HPDE6-E6E7 (cell line): ENCODE results near the gene ADAM30.
A peak's percentile ranks its signal among the peaks of the same experiment; 100 is the strongest.

ENCODE experiments used
- DNase-seq: peaks from one replicate; pipeline ENCODE4 v3.0.0; 2011; ENCODE audit warnings: missing footprints; ENCODE audit errors: extremely low spot score

Gene ADAM30

GRCh38 chr1:119908661-119909060 is 12.3 kb upstream of the ADAM30 start:
- no peak for DNase-seq

DNA sequence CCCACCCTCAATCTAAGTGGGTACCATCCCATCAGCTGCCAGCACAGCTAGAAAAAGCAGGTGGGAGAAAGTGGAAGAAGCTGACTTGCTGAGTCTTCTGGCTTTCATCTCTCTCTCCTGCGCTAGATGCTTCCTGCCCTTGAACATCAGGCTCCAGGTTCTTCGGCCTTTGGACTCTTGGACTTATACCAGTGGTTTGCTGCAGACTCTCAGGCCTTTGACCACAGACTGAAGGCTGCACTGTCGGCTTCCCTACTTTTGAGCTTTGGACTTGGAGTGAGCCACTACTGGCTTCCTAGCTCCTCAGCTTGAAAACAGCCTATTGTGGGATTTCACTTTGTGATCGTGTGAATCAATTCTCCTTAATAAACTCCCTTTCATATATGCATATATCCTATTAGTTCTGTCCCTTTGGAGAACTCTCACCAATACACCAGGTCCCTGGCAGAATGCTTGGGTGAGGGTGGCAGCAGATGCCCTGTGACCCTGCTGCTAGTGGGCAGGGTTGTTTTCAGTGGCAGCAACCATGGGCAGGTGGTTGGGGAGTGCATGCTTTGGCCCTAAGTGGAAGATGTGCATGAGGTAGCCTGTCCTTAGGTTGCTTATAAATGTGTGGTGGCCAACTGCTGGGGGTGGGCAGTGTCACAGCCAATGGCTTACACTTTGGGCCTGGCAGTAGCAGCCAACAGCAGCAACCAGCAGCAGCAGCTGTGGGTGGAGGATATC is 10.8 kb upstream of the ADAM30 start:
- no peak for DNase-seq

DNA sequence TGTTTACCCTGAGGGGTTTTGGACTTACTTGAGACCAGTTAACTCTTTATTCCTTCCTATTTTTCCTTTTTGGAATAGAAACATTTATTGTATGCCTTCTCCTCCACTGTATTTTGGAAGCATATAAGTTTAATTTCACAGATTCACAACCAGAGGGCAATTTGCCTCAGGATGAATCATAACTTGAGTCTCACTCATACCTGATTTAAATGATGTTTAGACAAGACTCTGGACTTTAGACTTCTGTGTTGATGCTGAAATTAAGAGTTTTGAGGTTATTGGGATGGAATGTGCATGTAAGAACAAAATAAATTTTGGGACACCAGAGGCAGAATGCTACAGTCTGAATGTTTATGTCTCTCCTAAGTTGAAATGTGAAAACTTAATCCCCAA is 7.1 kb upstream of the ADAM30 start:
- DNase-seq, result no peak

DNA sequence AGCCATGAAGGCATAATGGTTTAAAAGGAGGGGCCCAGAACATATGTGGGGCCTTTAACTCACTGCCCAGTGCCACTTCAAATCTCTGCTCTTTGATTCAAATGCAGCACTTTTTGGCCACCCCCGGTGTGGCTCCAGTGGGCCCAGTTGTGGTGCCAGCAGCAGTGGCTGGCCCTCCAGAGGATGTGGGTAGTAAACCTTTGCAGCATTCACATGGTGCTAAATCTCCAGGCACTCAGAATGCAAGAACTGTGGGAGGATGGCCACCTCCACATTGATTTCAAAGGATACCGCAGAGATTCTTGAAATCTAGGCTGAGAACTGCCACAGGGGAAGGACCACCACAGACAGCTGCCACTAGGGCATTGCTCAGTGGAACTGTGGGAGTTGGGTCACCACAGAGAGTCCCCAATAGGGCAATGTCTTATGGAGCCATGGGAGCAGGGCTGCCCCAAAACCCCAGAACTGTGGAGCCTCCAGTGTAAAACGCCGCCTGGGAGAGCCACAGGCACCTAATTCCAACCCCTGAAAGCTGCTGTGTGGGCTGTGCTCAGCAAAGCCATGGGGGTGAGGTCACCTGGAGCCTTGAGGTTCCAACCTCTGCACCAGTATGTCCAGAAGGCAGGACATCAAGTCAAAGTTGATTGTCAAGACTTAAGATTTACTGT is 6.6 kb upstream of the ADAM30 start:
- no peak for DNase-seq

- DNase-seq, result no peak
These were observed 2.8 kb upstream of the ADAM30 start for GRCh38 chr1:119898981-119899720.

DNA sequence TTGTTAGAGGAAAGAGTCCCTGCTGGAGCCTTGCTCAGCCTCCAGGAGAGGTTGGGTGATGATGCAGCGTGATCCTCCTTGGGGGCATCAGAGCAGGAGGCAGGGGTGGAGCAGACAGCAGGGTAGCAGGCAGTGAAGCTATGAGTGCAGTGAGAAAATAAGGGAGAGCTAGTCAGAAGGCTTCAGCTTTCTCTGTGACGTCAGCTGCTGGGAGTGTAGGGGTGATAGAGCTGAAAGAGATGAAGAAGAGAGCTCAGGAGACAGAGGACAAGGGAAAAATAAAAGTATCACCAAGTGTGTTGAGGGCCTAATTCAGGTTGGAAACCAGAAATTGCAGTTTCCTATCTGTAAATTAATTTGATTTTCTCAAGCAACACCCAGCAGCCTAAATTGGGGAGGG is 2.2 kb upstream of the ADAM30 start:
- no peak for DNase-seq

DNA sequence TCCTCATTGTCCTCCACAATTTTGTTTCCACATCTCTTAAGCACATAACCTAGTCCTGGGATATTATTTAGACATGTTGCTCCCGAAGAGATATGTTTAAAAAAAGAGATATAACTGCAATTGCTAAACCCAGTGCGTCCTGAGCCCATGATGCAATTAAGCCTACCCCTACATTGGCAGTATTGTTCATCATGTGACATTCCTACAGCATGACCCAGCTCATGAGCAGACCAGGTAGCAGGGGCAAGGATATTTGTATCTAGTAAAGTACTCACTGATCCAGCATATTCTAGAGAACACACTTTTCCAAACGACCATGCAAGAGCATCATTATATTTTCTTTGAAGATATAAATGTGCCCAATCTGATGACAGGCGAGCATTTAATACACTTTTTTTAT is 1.2 kb downstream of the ADAM30 start:
- DNase-seq, result no peak

DNA sequence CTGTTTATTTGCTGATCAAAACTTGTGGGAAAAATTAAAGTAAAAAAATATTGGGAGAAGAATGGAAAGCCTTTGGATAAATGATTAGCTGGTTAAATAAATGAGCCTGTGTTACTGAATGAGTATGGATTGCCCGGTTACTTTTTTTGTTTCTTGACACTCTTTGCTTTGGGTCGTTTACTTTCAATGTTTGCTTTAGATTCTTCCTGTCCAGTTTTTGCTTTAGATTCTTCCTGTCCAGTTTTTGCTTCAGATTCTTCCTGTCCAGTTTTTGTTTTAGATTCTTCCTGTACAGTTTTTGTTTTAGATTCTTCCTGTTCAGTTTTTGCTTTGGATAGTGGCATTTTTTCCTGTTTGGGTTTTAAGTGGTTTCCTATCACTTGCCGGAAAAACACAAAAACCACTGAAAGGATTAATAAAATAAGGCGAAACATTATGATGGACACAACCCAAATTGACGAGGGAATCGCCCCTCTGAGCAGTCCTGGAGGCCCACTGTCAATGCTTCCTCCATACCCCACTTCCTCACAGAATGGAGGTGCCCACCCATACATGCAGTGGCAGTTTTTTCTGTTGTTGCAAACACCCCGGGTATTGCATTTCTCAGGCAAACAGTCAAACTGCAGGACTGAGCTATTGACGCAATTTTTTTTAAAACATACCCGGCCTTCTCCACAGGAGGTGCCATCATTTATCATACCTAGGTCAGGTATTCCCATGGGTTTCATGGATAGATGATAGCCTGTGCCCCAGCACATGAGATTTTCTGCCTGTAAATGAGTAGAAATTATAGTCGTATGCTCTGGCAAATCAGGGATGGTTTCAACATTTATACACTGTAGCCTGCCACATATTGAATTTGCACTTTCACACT is 2.3 kb downstream of the ADAM30 start:
- no peak for DNase-seq

DNA sequence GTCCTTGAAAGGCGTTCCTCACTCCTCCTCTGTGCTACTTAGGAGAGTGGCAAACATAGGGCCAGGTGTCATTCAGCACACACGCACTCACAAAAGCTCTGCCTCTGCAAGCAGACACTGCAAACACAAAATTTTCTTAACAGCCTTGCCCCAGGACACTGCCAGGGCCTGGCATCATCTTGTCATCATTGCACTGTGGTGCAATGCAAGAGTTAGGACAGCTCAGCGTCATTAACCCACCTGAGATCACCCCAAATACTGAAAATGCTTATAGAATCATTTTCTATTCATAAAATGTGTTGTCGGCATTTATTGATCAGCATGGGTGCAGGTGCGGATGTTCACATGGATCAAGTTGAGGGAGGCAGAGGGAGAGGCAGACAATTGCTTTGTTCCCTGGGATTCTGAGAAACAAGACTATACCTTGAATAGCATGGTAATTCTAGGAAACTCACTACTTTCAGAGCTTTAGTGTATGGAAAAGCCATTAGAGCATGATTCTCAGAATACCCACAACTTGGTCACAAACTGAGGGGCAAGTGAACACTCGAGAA is 3.0 kb downstream of the ADAM30 start:
- no peak for DNase-seq

- DNase-seq, result no peak
These were observed 4.9 kb downstream of the ADAM30 start for GRCh38 chr1:119891386-119891785.

DNA sequence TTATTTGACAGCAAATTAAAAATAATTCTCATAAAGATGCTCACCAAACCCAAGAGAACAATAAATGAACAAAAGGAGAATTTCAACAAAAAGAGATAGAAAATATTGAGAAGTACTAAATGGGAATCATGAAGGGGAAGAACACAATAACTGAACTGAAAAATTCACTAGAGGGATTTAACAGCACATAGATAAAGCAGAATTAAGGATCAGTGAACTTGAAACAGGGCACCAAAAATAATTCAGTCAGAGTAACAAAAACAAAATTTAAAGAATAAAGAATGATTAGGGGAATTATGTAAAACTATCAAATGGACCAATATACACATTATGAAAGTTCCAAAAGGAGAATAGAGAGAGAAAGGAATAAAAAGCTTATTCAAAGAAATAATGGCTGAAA is 7.8 kb downstream of the ADAM30 start:
- DNase-seq, result no peak

DNA sequence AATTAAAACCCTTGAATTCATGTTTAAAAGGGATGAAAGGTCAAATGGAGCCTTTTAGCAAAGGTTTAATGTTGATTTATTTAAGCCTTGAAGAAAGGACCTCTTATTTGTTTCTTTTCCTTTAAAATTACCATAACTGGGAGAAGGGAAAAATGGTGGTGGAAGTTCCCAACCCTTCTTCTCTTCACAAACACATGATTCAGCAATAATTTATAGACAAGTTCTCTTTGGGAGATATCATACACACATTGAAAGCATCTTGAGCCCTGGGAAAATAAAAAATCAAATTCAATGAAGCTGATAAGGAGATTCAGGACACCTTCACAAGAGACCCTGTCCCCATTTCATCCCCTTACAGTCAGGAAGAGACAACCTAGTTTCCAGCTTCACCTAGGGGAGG is 8.9 kb downstream of the ADAM30 start:
- no peak for DNase-seq

GRCh38 chr1:119885903-119886783 is 10.2 kb downstream of the ADAM30 start:
- peak; percentile 46 for DNase-seq

GRCh38 chr1:119884711-119885110 is 11.6 kb downstream of the ADAM30 start:
- DNase-seq, result no peak

GRCh38 chr1:119883826-119884225 is 12.5 kb downstream of the ADAM30 start:
- no peak for DNase-seq

- DNase-seq, result no peak
These were observed 13.9 kb downstream of the ADAM30 start for GRCh38 chr1:119882132-119883049.

- DNase-seq, result no peak
These were observed 16.5 kb downstream of the ADAM30 start for GRCh38 chr1:119879510-119880434.

GRCh38 chr1:119878171-119878570 is 18.1 kb downstream of the ADAM30 start:
- no peak for DNase-seq
